DOHH2 (cell line): Measurements from ENCODE around the gene DFFA.

ENCODE experiments used
- H3F3A ChIP-seq: fragments of 200-600 bp; sonication (generic), shearing (Covaris generic); 2 replicates; pipeline ENCODE4 v1.6.0; 2016; ENCODE audit warnings: antibody characterized with exemption, mild to moderate bottlenecking; ENCODE audit not compliant: control insufficient read depth, insufficient read depth
- H3K27ac ChIP-seq: fragments of 200-600 bp; sonication (generic); 2 replicates; pipeline ENCODE4 v1.5.1; 2014; ENCODE audit warnings: low read depth, mild to moderate bottlenecking, low read length, moderate library complexity
- H3K27me3 ChIP-seq: fragments of 200-600 bp; sonication (generic); 2 replicates; pipeline ENCODE4 v1.6.1; 2014; ENCODE audit warnings: mild to moderate bottlenecking, low read length, mixed read lengths; ENCODE audit not compliant: control insufficient read depth
- H3K36me3 ChIP-seq: fragments of 200-600 bp; sonication (generic); 2 replicates; pipeline ENCODE4 v1.6.1; 2014; ENCODE audit warnings: mild to moderate bottlenecking, low read length, moderate library complexity, mixed read lengths; ENCODE audit not compliant: control insufficient read depth
- H3K4me1 ChIP-seq: fragments of 200-600 bp; sonication (generic); 2 replicates; pipeline ENCODE4 v1.6.1; 2014; ENCODE audit warnings: mild to moderate bottlenecking, low read length, mixed read lengths; ENCODE audit not compliant: control insufficient read depth
- H3K4me2 ChIP-seq: fragments of 200-600 bp; sonication (generic); 2 replicates; pipeline ENCODE4 v1.6.0; 2014; ENCODE audit warnings: mild to moderate bottlenecking, low read length, moderate library complexity
- H3K4me3 ChIP-seq: fragments of 200-600 bp; sonication (generic); 2 replicates; pipeline ENCODE4 v1.5.1; 2014; ENCODE audit warnings: mild to moderate bottlenecking, low read length, mixed read lengths
- H3K79me2 ChIP-seq: fragments of 200-600 bp; sonication (generic); 2 replicates; pipeline ENCODE4 v1.6.1; 2014; ENCODE audit warnings: mild to moderate bottlenecking, low read length, mixed read lengths; ENCODE audit not compliant: control insufficient read depth
- H3K9me2 ChIP-seq: fragments of 200-600 bp; sonication (generic); replicated peaks from 2 replicates; pipeline ENCODE4 v1.6.1; 2014; ENCODE audit warnings: mild to moderate bottlenecking, low read length, mixed read lengths; ENCODE audit not compliant: control insufficient read depth
- H3K9me3 ChIP-seq: fragments of 200-600 bp; sonication (generic); 2 replicates; pipeline ENCODE4 v1.6.1; 2014; ENCODE audit warnings: antibody characterized with exemption, low read length, mixed read lengths; ENCODE audit not compliant: control insufficient read depth, insufficient read depth
- H4K20me1 ChIP-seq: fragments of 200-600 bp; sonication (generic); 2 replicates; pipeline ENCODE4 v1.6.0; 2014; ENCODE audit warnings: low read depth, mild to moderate bottlenecking, antibody characterized with exemption, low read length, moderate library complexity; ENCODE audit not compliant: control insufficient read depth, insufficient read depth
- EZH2phosphoT487 ChIP-seq: fragments of 200-600 bp; sonication (generic); IDR thresholded peaks from 2 replicates; pipeline ENCODE4 v1.6.1; 2017; ENCODE audit warnings: borderline replicate concordance, mild to moderate bottlenecking, antibody characterized with exemption, low read length, moderate library complexity, mixed read lengths
- TF ChIP-seq, protein P1 (sequence below): fragments of 200-600 bp; sonication (generic); IDR thresholded peaks from one replicate; pipeline ENCODE4 v1.5.1; 2014; ENCODE audit warnings: antibody characterized with exemption, mild to moderate bottlenecking, low read depth, low read length; ENCODE audit not compliant: poor library complexity, severe bottlenecking

DFFA gene

DNA sequence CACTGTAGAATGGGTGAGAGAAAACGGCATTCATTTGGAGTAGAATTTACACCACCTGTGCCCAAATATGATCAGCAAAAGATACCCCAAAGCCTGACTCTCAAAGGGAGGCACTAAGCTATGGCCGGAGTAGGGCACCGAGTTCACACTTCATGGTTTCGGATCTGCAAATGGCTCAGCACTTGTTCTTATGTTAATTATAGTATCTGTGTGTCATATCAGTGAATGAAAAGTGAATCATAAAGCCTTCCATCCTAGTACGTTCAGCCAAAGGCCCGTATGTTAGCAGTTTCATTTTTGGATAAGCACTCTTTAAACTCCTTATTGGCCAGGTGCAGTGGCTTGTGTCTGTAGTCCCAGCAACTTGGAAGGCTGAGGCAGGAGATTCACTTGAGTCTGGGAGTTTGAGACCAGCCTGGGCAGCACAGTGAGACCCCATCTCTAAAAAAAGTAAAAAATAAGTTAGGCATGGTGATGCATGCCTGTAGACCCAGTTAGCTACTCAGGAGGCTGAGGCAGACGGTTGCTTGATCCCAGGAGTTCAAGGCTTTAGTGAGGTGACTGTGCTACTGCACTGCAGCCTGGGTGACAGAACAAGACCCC is 27.4 kb downstream of the DFFA start:
- Histone ChIP-seq H3K4me2 (no peak overlapping the region), H3K4me1 (no peaks in the 10 kb centered on the region), H3K27me3 (no peaks in the 10 kb centered on the region), H4K20me1 (no peaks in the 10 kb centered on the region), H3K79me2 (no peaks in the 10 kb centered on the region), H3K9me2 (no peaks in the 10 kb centered on the region), H3K4me3 (no peak overlapping the region), H3K27ac (no peak overlapping the region), H3K36me3 (peaks cover 13% of the 10 kb centered on the region), H3K9me3 (no peaks in the 10 kb centered on the region), H3F3A (0 out of 2 replicates have a peak, but pooled peaks cover 3% of the 10 kb centered on the region)
- TF ChIP-seq EZH2phosphoT487: no peak
- TF ChIP-seq, protein P1, sequence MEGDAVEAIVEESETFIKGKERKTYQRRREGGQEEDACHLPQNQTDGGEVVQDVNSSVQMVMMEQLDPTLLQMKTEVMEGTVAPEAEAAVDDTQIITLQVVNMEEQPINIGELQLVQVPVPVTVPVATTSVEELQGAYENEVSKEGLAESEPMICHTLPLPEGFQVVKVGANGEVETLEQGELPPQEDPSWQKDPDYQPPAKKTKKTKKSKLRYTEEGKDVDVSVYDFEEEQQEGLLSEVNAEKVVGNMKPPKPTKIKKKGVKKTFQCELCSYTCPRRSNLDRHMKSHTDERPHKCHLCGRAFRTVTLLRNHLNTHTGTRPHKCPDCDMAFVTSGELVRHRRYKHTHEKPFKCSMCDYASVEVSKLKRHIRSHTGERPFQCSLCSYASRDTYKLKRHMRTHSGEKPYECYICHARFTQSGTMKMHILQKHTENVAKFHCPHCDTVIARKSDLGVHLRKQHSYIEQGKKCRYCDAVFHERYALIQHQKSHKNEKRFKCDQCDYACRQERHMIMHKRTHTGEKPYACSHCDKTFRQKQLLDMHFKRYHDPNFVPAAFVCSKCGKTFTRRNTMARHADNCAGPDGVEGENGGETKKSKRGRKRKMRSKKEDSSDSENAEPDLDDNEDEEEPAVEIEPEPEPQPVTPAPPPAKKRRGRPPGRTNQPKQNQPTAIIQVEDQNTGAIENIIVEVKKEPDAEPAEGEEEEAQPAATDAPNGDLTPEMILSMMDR: no peak

DNA sequence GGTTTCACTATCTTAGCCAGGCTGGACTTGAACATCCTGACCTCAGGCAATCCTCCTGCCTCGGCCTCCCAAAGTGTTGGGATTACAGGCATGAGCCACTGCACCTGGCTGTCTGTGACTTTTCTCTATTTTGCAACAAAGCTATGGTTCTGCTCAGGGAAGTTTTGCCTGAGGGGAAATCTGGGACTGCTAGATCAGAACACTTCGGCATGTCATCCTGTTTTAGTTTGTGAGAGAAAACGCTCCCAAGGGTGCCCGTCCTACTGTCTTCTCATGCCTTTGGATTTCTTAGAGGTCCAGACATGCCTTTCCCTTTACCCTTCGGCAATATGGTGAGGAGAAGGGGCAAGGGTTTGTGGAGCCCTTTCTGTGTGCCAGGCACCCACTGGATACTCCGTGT is 28.1 kb downstream of the DFFA start:
- H3K9me3 ChIP-seq: no peaks in the 10 kb centered on the region
- 0 out of 2 replicates have a peak, but pooled peaks cover 3% of the 10 kb centered on the region for H3F3A ChIP-seq
- H3K4me2 ChIP-seq: no peak overlapping the region
- no peak overlapping the region for H3K4me3 ChIP-seq
- H3K36me3 ChIP-seq: peaks cover 14% of the 10 kb centered on the region
- no peaks in the 10 kb centered on the region for H3K79me2 ChIP-seq
- H3K9me2 ChIP-seq: no peaks in the 10 kb centered on the region
- H4K20me1 ChIP-seq: no peaks in the 10 kb centered on the region
- H3K4me1 ChIP-seq: no peaks in the 10 kb centered on the region
- no peak overlapping the region for H3K27ac ChIP-seq
- TF ChIP-seq EZH2phosphoT487: no peak
- TF ChIP-seq, protein P1: no peak
- H3K27me3 ChIP-seq: no peaks in the 10 kb centered on the region

DNA sequence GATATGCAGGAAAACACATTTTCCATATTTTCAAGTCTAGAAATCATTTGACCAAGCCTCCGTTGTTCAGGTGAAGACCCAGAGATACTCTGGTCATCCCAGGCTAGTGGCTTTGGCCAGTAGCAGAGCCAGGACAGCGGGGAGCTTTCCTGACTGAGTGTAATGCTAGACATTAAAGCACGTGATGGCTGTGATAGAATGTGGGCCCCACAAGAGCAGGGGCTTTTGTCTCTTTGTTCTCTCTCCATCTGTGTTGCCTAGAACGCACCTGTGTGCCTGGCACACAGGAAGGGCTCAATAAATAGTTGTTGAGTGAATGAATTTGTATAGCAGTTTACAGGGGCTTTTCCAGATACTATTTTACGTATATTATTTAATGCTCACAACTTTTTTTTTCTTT is 31.5 kb downstream of the DFFA start:
- TF ChIP-seq, protein P1: no peak
- no peak for TF ChIP-seq EZH2phosphoT487
- Histone ChIP-seq H3K9me2 (no peaks in the 10 kb centered on the region), H3K4me3 (no peak overlapping the region), H4K20me1 (no peaks in the 10 kb centered on the region), H3K4me2 (no peak overlapping the region), H3K27me3 (no peaks in the 10 kb centered on the region), H3K4me1 (no peaks in the 10 kb centered on the region), H3F3A (0 out of 2 replicates have a peak, but pooled peaks cover 3% of the 10 kb centered on the region), H3K79me2 (0 out of 2 replicates have a peak, but pooled peaks cover 3% of the 10 kb centered on the region), H3K9me3 (no peaks in the 10 kb centered on the region), H3K36me3 (peaks cover 18% of the 10 kb centered on the region), H3K27ac (no peak overlapping the region)
